HPDE6-E6E7 (cell line): ENCODE data around the gene RAP1A.
"Not testable (repeated sequence)": the region's sequence is repeated elsewhere in the genome, so short reads cannot be mapped to it uniquely, and the experiment has no call there.

Experiments
- DNase-seq: peaks from one replicate; pipeline ENCODE4 v3.0.0; 2011; ENCODE audit warnings: missing footprints; ENCODE audit errors: extremely low spot score

RAP1A gene

DNA sequence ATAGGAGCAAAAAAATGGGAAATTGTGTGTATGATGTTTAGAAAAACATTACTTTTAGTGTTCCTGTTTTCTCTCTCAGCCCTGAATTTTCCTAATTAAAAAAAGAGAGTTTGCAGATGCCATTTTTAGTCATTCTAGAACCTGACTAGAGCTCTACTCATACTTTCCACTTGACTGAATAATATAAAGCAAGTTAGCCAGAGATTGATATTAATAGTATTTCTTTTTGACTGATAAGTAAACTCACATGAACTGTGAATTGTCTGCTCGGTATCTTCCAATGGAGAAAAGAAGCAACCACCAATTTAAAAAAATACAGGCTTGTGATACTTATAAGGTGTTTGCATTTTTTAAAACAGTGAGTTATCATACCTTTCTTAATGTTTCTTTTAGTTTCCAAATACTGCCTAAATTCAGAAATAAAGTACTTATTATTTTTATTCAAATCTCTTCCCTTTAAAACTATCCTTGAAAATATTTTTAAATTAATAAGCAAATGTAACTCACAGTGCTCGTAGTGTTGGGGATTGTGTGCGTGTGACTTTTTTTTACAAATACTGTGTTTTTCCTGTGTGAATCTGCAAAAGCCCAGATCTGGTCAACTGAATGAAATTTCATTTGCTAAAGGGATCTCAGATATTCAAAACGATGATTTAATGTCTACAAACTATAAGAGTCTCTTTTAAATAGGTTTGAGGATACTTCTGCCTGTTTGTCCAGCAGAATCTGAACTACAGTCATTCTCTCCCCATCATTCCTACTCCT is 9.8 kb downstream of the RAP1A start:
- no peak for DNase-seq

DNA sequence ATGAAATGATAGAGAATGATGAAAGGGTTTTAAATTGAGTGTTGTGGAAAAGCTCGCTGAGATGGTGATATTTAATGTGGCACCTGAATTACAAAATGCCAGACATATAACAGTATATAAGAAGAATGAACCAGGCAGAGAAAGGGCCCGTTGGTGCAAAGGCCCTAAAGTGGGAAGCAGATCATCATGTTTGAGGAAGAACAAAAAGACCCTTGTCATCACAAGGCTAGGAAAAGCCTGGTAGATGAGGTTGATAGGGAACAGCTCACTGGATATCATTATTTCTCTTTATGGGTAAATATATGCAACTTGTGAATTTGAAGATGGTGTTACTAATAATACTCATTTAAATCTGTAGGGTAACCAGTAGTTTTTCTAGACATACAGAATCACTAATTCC is 11.0 kb downstream of the RAP1A start:
- DNase-seq = no peak

DNA sequence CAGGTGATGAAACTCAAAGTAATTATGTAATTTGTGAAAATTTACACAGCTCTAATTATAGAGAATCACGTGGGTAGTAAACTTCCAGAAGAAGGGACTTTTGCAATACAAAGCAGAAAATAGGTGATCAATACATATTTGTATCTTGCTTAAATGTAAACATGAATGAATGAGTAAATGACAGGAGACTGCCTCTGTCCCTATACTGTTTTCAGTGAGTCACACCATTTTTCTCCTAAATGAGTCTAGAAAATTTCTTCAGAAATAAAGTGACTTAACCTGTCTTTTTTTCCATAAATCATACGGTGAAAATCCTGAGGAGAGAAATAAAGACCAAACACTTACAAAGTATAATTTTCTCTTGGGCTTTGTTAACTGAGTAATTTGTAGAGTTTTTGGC is 11.9 kb downstream of the RAP1A start:
- DNase-seq = no peak

DNA sequence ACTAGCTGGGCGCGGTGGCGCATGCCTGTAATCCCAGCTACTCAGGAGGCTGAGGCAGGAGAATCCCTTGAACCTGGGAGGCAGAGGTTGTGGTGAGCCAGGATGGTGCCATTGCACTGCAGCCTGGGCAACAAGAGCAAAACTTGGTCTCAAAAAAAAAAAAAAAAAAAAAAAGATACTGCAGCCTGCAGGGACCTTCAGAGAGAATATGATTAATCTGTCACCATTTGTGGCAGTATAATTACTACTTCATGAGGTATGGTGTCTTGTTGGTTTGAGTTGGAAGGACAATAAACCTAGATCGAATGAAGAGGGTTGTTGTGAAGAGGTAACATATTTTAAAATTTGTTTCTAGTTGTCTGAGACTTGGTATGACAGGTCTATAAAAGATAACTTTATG is 13.2 kb downstream of the RAP1A start:
- not testable (repeated sequence) for DNase-seq

- no peak for DNase-seq
These were observed 14.2 kb downstream of the RAP1A start for GRCh38 chr1:111633736-111634247.

DNA sequence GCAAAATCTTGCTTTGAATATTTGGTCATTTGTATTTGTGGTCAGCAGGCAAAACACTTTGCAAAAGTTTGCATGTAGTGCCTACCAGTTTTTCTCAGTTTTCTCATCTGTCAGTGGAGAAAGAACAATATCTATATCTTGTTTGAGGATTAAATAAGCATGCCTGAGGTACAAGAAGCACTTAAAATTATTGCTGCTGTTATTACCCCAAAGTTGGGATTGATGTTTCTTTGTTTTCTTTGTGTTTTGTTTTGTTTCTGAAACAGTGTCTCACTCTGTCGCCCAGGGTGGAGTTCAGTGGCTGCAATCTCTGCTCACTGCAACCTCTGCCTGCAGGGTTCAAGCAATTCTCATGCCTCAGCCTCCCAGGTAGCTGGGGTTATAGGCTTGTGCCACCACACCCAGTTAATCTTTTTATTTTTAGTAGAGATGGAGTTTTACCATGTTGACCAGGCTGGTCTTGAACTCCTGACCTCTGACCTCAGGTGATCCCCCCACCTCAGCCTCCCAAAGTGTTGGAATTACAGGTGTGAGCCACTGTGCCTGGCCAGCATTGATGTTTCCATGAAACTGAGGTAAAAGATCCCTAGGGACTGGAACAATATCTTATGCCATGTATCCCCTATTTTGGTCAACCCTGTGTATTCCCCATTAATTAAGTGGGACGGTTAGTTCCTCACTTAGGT is 15.9 kb downstream of the RAP1A start:
- DNase-seq = no peak

- DNase-seq = no peak
These were observed 18.7 kb downstream of the RAP1A start for GRCh38 chr1:111638320-111638719.

- no peak for DNase-seq
These were observed 20.1 kb downstream of the RAP1A start for GRCh38 chr1:111639602-111640198.

- DNase-seq = no peak
These were observed 23.5 kb downstream of the RAP1A start for GRCh38 chr1:111643097-111643496.

DNA sequence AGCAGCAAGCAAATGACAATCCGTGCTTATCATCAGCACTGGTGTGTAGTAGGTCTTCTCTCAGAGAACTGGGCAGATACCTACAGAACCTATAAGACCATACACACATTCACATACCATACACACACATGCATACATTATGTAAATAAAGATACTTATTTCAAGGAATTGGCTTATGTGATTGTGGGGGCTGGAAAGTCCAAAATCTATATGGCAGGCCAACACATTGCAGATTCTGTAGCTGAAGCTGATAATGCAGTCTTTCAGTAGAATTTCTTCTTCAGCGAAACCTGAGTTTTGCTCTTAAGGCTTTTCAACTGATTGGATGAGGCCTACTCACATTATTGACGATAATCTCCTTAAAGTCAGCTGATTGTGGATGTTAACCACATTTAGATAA is 24.1 kb downstream of the RAP1A start:
- DNase-seq = no peak

GRCh38 chr1:111644506-111644905 is 24.9 kb downstream of the RAP1A start:
- DNase-seq = no peak

- no peak for DNase-seq
These were observed 28.1 kb downstream of the RAP1A start for GRCh38 chr1:111647736-111648135.

GRCh38 chr1:111648806-111649205 is 29.2 kb downstream of the RAP1A start:
- no peak for DNase-seq

GRCh38 chr1:111649227-111649626 is 29.6 kb downstream of the RAP1A start:
- DNase-seq = no peak

GRCh38 chr1:111649648-111650047 is 30.1 kb downstream of the RAP1A start:
- peak; percentile 2 for DNase-seq

- no peak for DNase-seq
These were observed 34.1 kb downstream of the RAP1A start for GRCh38 chr1:111653709-111654108.

DNA sequence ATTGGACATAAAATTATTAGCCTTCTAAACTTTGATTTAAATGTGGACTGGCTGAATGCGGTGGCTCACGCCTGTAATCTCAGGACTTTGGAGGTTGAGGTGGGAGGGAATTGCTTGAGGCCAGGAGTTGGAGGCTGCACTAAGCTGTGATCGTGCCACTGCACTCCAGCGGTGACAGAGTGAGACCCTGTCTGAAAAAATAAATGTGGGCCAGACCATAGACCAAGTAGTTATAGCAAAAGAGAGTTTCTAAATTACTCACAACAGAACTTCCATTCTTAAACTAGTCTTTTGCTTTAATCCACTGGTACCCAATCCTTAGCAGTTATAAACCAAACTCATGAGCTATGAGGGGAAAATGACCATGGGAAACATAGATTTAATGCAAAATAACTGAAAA is 35.2 kb downstream of the RAP1A start:
- no peak for DNase-seq

DNA sequence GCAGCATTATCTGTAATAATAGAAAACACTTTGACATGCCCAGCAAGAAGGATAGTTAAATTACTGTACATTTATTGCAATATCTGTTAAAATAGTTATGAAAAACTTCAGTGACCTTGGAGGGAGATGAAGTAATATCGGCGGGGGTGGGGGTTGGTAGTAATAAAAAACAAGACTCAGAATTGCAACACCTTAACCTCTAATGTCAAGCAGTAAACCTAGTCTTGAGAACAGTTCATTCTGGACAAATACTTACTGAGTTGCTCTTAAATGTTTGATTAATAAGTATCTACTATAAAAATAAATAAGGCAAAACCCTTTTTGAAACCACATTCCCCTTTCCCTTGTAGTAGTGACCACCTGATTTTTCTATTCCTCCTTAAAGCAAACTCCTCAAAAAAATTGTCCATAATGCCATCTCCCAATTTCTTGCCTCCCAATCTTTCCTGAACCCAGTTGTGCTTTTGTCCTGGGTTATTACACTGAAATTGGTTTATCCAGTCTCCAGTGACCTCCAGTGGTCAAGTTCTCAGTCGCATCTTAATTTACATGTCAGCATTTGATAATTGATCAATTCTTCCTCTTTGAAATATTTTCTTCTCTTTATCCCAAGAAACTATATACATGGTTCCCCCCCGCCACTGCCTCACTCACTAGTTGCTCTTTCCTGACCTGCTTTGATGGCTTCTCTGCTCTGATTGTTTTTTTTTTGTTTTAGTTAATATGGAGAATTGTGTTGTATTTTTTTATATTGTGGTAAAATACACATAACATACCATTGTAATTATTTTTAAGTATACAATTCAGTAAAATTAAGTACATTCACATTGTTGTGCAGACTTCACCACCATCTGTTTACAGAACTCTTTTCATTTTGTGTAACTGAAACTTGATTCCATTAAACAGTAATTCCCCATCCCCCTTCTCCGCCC is 36.8 kb downstream of the RAP1A start:
- DNase-seq = peak; percentile 29

DNA sequence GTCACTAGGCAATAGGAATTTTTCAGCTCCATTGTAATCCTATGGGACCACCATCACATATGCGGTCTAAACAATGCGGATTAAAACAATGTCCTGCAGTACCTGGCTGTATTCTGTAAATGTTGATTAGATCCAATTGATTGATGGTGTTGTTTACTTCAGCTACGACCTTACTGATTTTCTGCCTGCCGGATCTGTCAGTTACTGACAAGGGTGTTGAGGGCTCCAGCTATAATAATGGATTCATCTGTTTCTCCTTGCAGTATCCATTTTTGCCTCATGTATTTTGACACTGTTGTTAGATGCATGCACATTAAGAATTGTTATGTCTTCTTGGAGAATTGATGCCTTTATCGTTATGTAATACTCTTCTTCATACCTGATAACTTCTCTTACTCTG is 39.0 kb downstream of the RAP1A start:
- DNase-seq = no peak

DNA sequence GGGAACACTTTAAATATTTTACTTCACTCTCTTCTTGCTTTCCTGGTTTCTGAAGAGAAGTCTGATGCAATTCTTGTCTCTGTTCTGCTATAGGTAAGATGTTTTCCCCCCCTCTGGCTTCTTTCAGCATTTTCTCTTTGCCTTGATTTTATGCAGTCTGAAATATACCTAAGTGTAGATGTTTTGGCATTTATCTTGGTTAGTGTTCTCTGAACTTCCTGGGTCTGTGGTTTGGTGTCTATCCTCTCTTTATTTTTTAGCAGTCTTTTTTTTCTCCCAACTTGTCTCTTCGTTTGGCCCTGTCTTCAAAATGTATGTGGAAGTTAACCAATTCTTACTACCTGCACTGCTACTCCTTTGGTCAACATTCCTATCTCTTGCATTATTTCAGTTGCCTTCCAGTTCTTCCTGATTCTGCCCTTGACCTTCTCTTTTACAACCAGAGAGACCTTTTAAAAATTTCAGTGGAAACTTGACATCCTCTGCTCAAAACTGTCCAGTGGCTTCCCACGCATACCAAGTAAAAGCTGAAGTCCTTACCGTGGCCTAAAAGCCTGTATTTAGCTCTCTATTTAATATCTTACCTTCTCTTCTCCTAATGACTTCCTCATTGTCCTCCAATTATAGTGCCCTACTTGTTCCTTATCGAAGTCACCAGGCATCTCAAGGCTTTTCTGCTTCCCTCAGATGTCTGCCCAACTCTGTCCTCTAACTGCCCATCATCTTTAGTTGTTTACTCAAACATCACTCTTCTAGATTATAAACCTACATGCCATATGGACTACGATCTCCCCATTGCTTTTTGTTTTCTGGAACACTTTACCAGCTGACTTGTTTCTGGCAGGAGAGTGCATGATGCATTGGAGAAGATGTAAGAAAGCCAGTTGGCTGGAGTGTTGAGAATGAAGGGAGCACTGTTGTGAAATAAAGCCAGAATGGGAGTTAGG is 40.9 kb downstream of the RAP1A start:
- no peak for DNase-seq

DNA sequence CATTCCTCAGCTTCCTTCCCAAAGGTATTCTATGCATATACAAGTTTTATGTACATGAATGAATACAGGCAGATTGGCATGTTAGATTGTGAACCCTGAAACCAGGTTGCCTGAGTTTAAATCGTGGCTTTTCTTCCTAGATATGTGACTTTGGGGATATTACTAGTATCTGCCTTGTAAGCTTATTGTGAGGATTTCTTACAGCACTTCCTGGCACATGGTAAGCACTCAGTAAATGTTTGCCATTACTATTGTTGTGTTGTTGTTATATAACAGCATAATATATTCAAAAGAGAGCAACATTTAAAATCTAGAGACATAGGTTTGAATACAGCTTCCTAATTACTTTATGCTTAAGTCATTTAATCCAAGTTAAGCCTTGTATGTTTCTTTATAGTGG is 45.1 kb downstream of the RAP1A start:
- no peak for DNase-seq
